K562 (cell line): ENCODE results near the gene UBE2Q1. TPM values are rescaled to one million over a fixed set of nuclear protein-coding genes. Genes with fewer than 3 reads are reported as not detected.

Experiments used
- ATAC-seq: fragments of 200-7000 bp; cut with Tn5 transposase; 3 replicates; pipeline ENCODE4 v1.9.1; 2020; ENCODE audit warnings: moderate library complexity
- BruUV-seq: library from RNA; stranded (reverse); fragments of 400-500 nt; replicated peaks from 2 replicates; lab custom pipeline; 2021; lab: Mats Ljungman, UMichigan
- CTCF ChIA-PET: fragments of 300-600 bp; formaldehyde crosslinking; extraction: SDS; loops from one replicate; lab custom pipeline; 2021; ENCODE audit warnings: low intra/inter-chr PET ratio; lab: Yijun Ruan, JAX
- POLR2A ChIA-PET: fragments of 300-600, 350-650 bp; sonication (Branson Sonifier 250); formaldehyde crosslinking; extraction: SDS; loops from one replicate; lab custom pipeline; 2021; ENCODE audit warnings: antibody characterized with exemption, inconsistent platforms; lab: Yijun Ruan, JAX
- DNase-seq, 4 experiments: peaks; one replicate each; pipeline versions ENCODE4 v3.0.0 to v3.0.0-alpha.2; 2011 to 2018; ENCODE audit warnings: low spot score in 3 of 4, mixed read lengths in 3 of 4; ENCODE audit errors: extremely low read depth in 1 of 4
- FAIRE-seq: peaks from 2 replicates; lab custom pipeline; 2011; peaks lifted over from hg19 to GRCh38; lab: Jason Lieb, UNC
- H2AFZ ChIP-seq: 2 replicates; pipeline ENCODE4 v1.6.0; 2011; ENCODE audit warnings: low read depth, low read length, control low read depth, inconsistent platforms
- H3K27ac ChIP-seq: fragments of 200-600 bp; 3 replicates; pipeline ENCODE4 v1.8.0; 2011; ENCODE audit warnings: low read depth, mild to moderate bottlenecking, control low read depth, inconsistent platforms, low read length, moderate library complexity, mixed read lengths; ENCODE audit errors: extremely low read depth
- H3K27me3 ChIP-seq, 2 experiments: fragments of 300-600 bp in 1 of 2; 2 replicates in 1 of 2; 3 replicates in 1 of 2; pipeline versions ENCODE4 v1.6.0 to v1.8.0; 2011; ENCODE audit warnings: inconsistent platforms in 2 of 2, low read length in 2 of 2, mild to moderate bottlenecking in 1 of 2, mixed read lengths in 1 of 2, moderate library complexity in 1 of 2; ENCODE audit not compliant: control insufficient read depth in 2 of 2, insufficient read depth in 2 of 2
- H3K36me3 ChIP-seq: fragments of 300-600 bp; 3 replicates; pipeline ENCODE4 v1.8.0; 2011; ENCODE audit warnings: mild to moderate bottlenecking, low read length, inconsistent platforms; ENCODE audit not compliant: control insufficient read depth, insufficient read depth
- H3K4me1 ChIP-seq, 2 experiments: fragments of 200-600 bp in 1 of 2; replicated peaks in 1 of 2; 2 replicates in 1 of 2; 3 replicates in 1 of 2; pipeline versions ENCODE4 v1.5.1 to v1.8.0; 2011; ENCODE audit warnings: inconsistent platforms in 2 of 2, low read length in 2 of 2, mild to moderate bottlenecking in 1 of 2, mixed read lengths in 1 of 2, moderate library complexity in 1 of 2; ENCODE audit not compliant: control insufficient read depth in 2 of 2, insufficient read depth in 2 of 2
- H3K4me2 ChIP-seq: 2 replicates; pipeline ENCODE4 v1.6.1; 2011; ENCODE audit warnings: low read length, control low read depth, inconsistent platforms, mixed read lengths; ENCODE audit not compliant: insufficient read depth
- H3K4me3 ChIP-seq: fragments of 200-600 bp; sonication (generic), shearing (Covaris generic); 2 replicates; pipeline ENCODE4 v1.5.1; 2016; ENCODE audit warnings: control low read depth, inconsistent platforms
- H3K79me2 ChIP-seq: fragments of 200-600 bp; 3 replicates; pipeline ENCODE4 v1.8.0; 2011; ENCODE audit warnings: low read length, inconsistent platforms; ENCODE audit not compliant: control insufficient read depth, insufficient read depth
- H3K9ac ChIP-seq, 2 experiments: 2 replicates each; pipeline versions ENCODE4 v1.6.0 to v1.6.1; 2011; ENCODE audit warnings: low read depth in 2 of 2, low read length in 2 of 2, control low read depth in 1 of 2, inconsistent platforms in 1 of 2, mild to moderate bottlenecking in 1 of 2, mixed read lengths in 1 of 2; ENCODE audit not compliant: insufficient read depth in 1 of 2
- H3K9me1 ChIP-seq: one replicate; pipeline ENCODE4 v1.6.0; 2011; ENCODE audit warnings: inconsistent platforms, mild to moderate bottlenecking, low read length, moderate library complexity; ENCODE audit not compliant: control insufficient read depth, insufficient read depth
- H3K9me3 ChIP-seq: replicated peaks from 2 replicates; pipeline ENCODE4 v1.5.1; 2011; ENCODE audit warnings: low read depth, low read length, inconsistent platforms; ENCODE audit not compliant: control insufficient read depth, insufficient read depth
- H4K20me1 ChIP-seq: replicated peaks from 2 replicates; pipeline ENCODE4 v1.6.1; 2011; ENCODE audit warnings: low read length, inconsistent platforms, mixed read lengths; ENCODE audit not compliant: control insufficient read depth, insufficient read depth
- ARNT ChIP-seq, 2 experiments: fragments of 450-650 bp; IDR thresholded peaks; 2 replicates each; pipeline ENCODE4 v1.6.1; 2016; ENCODE audit warnings: mild to moderate bottlenecking in 1 of 2
- DACH1 ChIP-seq: fragments of 450-650 bp; IDR thresholded peaks from 2 replicates; pipeline ENCODE4 v1.6.1; 2018; ENCODE audit not compliant: partially characterized antibody
- DNMT1 ChIP-seq: fragments of 450-650 bp; IDR thresholded peaks from 2 replicates; pipeline ENCODE4 v1.6.1; 2016; ENCODE audit warnings: antibody characterized with exemption, mild to moderate bottlenecking
- MYNN ChIP-seq, 2 experiments: sonication (generic); formaldehyde crosslinking in 1 of 2; IDR thresholded peaks; 2 replicates each; pipeline versions ENCODE4 v1.5.0 to v1.6.1; 2016 to 2020; ENCODE audit warnings: antibody characterized with exemption in 1 of 2, missing genetic modification reagents in 1 of 2
- NFYB ChIP-seq: IDR thresholded peaks from 2 replicates; pipeline ENCODE4 v1.6.1; 2011; ENCODE audit warnings: mild to moderate bottlenecking, moderate library complexity; ENCODE audit not compliant: insufficient read length; ENCODE audit errors: extremely low read depth
- NR2C2 ChIP-seq, 2 experiments: fragments of 200-800 bp in 1 of 2; sonication (Bioruptor generic) in 1 of 2; sonication (generic) in 1 of 2; formaldehyde crosslinking in 1 of 2; IDR thresholded peaks; 2 replicates each; pipeline versions ENCODE4 v1.6.1 to v1.8.0; 2016 to 2022; ENCODE audit warnings: mild to moderate bottlenecking in 1 of 2, missing compliant biosample characterization in 1 of 2, missing genetic modification characterization in 1 of 2, missing genetic modification reagents in 1 of 2
- POLR3A ChIP-seq: IDR thresholded peaks from 2 replicates; pipeline ENCODE4 v1.6.1; 2011; ENCODE audit warnings: borderline replicate concordance, mild to moderate bottlenecking, moderate library complexity; ENCODE audit not compliant: insufficient read length, insufficient read depth; ENCODE audit errors: extremely low read depth
- SMAD3 ChIP-seq: fragments of 450-650 bp; formaldehyde crosslinking; conservative IDR thresholded peaks from 2 replicates; pipeline ENCODE4 v1.4.0; 2020; ENCODE audit warnings: mild to moderate bottlenecking
- SMARCA5 ChIP-seq: fragments of 450-650 bp; IDR thresholded peaks from 2 replicates; pipeline ENCODE4 v1.6.1; 2016
- ZBTB7A ChIP-seq: IDR thresholded peaks from 2 replicates; pipeline ENCODE4 v1.6.1; 2011; ENCODE audit warnings: low read depth, mild to moderate bottlenecking, low read length, moderate library complexity, borderline replicate concordance; ENCODE audit not compliant: control insufficient read depth
- ZNF146 ChIP-seq: IDR thresholded peaks from one replicate; pipeline ENCODE4 v1.6.1; 2018; ENCODE audit warnings: missing compliant biosample characterization; ENCODE audit not compliant: unreplicated experiment
- ZNF318 ChIP-seq, 2 experiments: fragments of 450-650 bp; IDR thresholded peaks; 2 replicates each; pipeline ENCODE4 v1.6.1; 2016; ENCODE audit warnings: mild to moderate bottlenecking in 2 of 2, borderline replicate concordance in 1 of 2, low read depth in 1 of 2, moderate library complexity in 1 of 2
- WGBS: fragments of 100-300 bp; shearing (Covaris generic); methylation state at CpG from one replicate; pipeline ENCODE4 v1.1.6; 2016; ENCODE audit warnings: low coverage, mixed read lengths; ENCODE audit not compliant: insufficient coverage; ENCODE audit errors: missing lambda C conversion rate; 5-methylcytosine and 5-hydroxymethylcytosine counted together
- in situ Hi-C: fragments of 300-500 bp; cut with MboI; formaldehyde crosslinking; loops from 4 replicates; pipeline ENCODE4 v1.15.0; 2018; ENCODE audit warnings: inconsistent platforms, mixed read lengths
- intact Hi-C: fragments of 100-400 bp; cut with micrococcal nuclease; formaldehyde crosslinking; loops from 2 replicates; pipeline ENCODE4 v1.14.2; 2022
- polyA plus RNA-seq, 8 experiments: library from polyadenylated mRNA; depleted of rRNA in 4 of 8; stranded (reverse) in 5 of 8; unstranded in 3 of 8; fragments of >200 nt; fragmentation: Nextera tagmentation in 2 of 8; fragmentation: Illumina TruSeq in 1 of 8; extraction: Ambion mirVana in 2 of 8; extraction: Trizol in 1 of 8; gene quantifications; 2 replicates each; pipeline versions ENCODE4 v1.2.1 to v1.2.3, GENCODE V29; 2011 to 2014; ENCODE audit warnings: inconsistent platforms in 1 of 8, missing spikeins in 1 of 8
- total RNA-seq, 7 experiments: library from RNA; depleted of rRNA in 6 of 7; stranded (reverse); fragments of >200 nt in 6 of 7; fragmentation: Illumina TruSeq in 2 of 7; extraction: Trizol in 2 of 7; gene quantifications; 2 replicates each; pipeline versions ENCODE4 v1.2.1 to v1.2.3, GENCODE V29; 2011 to 2021; ENCODE audit warnings: low replicate concordance in 1 of 7

Gene UBE2Q1
- total and polyA plus RNA-seq, 9 of the 15 experiments (the other 6 are each of a cell fraction or from before 2014, with no cell fraction given) = 8.0 to 58.8 (median 27.6) TPM

- TF ChIP-seq NR2C2 (CRISPR knock-in tag; IDR thresholded peaks at IDR 0.05) (no peak), NR2C2 (tag; IDR thresholded peaks at IDR 0.05) (no peak), ZBTB7A (peak; percentile 64; the same call in 1 of the 2 replicates), ARNT (IDR thresholded peaks at IDR 0.05) (0 out of 4 replicates have a peak, but pooled peaks of 1 of the 2 experiments have one; percentile 10), SMARCA5 (0 out of 2 replicates have a peak, but pooled peaks have one; percentile 34)
Measured at GRCh38 chr1:154607106-154607608, 48.7 kb upstream of the UBE2Q1 start (continued).

- H3K9me1 ChIP-seq = peaks cover 3% of the 10 kb centered on the region
- no TSS peak for BruUV-seq
- FAIRE-seq = no peak
- no peak overlapping the region for H3K4me3 ChIP-seq
- no peak for ATAC-seq
- peaks cover 26% of the 10 kb centered on the region; the same call in 1 of the 2 replicates for H4K20me1 ChIP-seq
- peaks cover 96% of the 10 kb centered on the region for H3K79me2 ChIP-seq
- in situ Hi-C loops (no loop called here), intact Hi-C loops (no loop called here)
- no peak overlapping the region for H3K9ac ChIP-seq
- H3K36me3 ChIP-seq = peaks cover 44% of the 10 kb centered on the region; the same call in 2 of the 3 replicates
- H2AFZ ChIP-seq = no peak overlapping the region
- ChIA-PET CTCF (no interaction called here), POLR2A (interaction anchor here (0.6 to 2.1 kb wide), 8 partner anchors 11 to 407 kb away, joined by 3 to 9 read pairs (median 4); no protein-coding TSS in a partner anchor)
- DNase-seq = no peak
- H3K4me1 ChIP-seq = peaks cover 8 to 19% of the 10 kb centered on the region in 2 experiments
- no peak overlapping the region for H3K4me2 ChIP-seq
- WGBS = 96% methylated on average over 2 of the region's 2 CpGs
- H3K27ac ChIP-seq = no peak overlapping the region
- no peaks in the 10 kb centered on the region for H3K27me3 ChIP-seq
- H3K9me3 ChIP-seq = no peaks in the 10 kb centered on the region
- TF ChIP-seq ZNF318 (IDR thresholded peaks at IDR 0.05; ENCODE audit: borderline replicate concordance in 1 of 2, low read depth in 1 of 2) (no peak), NFYB (no peak), SMAD3 (CRISPR knock-in tag) (no peak), DNMT1 (no peak), DACH1 (no peak), POLR3A (no peak), MYNN (IDR thresholded peaks at IDR 0.05) (no peak), MYNN (CRISPR knock-in tag; IDR thresholded peaks at IDR 0.05) (no peak), ZNF146 (CRISPR knock-in tag) (no peak)
Measured at GRCh38 chr1:154605534-154605933, 47.1 kb upstream of the UBE2Q1 start.
